ENCODE measurements around the gene N4BP2L2. TPM values are rescaled to one million over a fixed set of nuclear protein-coding genes. Genes with fewer than 3 reads are reported as not detected.

Gene N4BP2L2
- total RNA-seq, 1 experiment from 2014 or later: 104 TPM

DNA sequence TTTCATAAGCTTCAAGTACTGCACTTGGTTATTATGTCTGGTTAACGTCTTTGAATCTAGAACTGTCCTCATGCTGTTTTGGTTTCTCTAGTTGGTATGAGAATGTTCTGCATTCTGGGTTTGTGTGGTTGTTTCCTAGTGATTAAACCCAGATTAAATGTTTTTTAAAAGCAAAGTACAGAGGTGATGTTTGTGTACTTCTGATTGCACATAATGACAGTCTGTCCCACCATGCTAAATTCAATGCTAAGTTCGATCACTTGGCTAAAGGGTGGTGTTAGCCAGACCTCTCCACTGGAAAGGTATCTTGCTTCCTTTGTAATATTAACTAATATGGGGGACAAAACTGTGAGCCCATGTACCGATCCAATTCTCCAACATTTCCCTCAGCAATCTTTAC lies 125.3 kb downstream of the N4BP2L2 start:
- in situ Hi-C loops (cut with HindIII; ENCODE audit: low pct_unique_long_range_greater_than_20kb, low sequenced_read_pairs): no loop called here
- DNase-seq (ENCODE audit: low read depth, low spot score): no peak

DNA sequence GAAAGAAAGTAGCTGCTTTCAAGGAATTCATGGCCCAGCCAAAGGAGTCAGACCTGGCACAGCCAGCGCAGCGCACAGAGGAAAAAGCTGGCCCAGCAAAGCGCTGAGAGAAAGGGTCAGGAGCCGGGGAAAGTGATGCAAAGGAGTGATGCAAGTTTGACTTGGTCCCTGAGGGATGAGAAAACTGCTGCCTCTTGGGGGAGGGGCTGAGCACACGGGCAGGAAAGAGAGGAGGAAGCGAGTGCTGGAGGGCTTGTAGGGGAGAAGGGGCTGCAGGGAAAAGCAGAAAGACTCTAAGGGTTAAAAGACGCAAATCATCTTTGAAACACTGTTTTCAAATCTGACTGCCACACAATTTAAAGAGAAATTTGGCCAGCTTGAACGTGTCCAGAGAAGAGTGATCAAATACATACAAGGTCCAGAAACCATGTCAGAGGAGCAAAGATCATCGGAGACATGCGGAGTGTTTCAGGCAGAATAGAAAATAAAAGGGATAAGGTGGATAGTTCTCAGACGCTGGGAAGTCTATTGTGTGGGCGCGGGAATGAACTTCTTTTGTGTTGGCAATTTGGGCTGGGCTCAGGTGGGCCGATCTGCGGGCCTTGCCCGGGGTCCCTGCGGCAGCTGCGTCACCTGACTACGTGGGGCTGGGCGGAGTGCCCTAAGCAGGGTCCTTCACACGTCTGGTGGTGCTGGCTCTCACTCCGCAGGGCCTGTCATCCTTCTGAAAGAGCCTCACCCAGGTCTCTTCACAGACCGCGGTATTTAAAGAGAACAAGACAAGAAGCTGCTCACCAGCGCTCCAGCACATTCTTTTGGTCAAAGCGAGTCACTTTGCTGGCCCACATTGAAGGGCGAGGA lies 128.8 kb downstream of the N4BP2L2 start:
- in situ Hi-C loops (cut with HindIII; ENCODE audit: low pct_unique_long_range_greater_than_20kb, low sequenced_read_pairs): no loop called here
- no peak for DNase-seq (ENCODE audit: low read depth, low spot score)

DNA sequence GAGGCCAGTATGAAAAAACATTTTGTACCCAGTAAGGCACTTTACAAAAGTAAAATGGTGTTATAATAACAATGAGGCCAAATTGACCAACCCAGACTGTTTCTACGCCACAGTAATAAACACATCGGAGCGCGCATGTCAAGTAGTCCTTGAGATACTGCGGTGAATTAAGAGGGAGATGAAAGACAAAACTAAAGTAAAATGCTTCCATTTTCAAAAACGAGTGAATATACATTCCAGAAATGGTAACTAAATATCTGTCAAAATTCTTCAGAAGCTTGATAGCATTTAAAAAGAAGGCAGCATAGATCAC lies 129.6 kb downstream of the N4BP2L2 start:
- no peak for DNase-seq (ENCODE audit: low read depth, low spot score)
- in situ Hi-C loops (cut with HindIII; ENCODE audit: low pct_unique_long_range_greater_than_20kb, low sequenced_read_pairs): no loop called here

DNA sequence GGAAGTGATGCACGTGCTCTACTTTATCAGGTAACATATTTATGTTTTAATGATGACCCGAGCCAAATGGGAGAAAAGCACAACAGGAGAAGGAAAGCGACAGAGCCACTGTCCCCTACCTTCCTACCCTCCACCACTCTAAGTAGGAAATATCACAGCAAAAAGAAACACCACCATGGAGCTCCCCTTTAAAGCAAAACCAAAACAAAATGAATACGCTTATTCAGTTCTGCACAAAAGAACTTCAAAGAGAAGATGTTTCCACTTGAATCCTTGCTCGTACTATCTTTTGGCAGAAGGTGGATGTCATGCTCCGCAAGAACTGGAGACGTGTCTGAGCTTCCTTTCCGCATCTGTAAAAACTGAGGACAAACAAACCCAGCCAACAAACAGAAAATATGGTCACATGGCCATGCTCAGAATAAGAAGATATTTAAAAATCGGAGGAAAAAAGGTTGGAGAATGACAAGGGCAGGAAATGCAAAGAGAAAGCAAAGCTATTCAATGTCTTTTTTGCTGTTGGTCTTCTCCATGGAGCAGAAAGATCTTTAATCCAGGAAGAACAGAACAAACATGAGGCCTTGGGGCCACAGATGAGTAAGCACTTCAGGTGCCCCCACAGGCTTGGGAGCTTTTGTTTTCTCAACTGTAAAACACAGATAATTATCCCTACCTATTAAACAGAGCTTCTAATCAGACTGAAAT lies 130.1 kb downstream of the N4BP2L2 start:
- in situ Hi-C loops (cut with HindIII; ENCODE audit: low pct_unique_long_range_greater_than_20kb, low sequenced_read_pairs): no loop called here
- no peak for DNase-seq (ENCODE audit: low read depth, low spot score)

DNA sequence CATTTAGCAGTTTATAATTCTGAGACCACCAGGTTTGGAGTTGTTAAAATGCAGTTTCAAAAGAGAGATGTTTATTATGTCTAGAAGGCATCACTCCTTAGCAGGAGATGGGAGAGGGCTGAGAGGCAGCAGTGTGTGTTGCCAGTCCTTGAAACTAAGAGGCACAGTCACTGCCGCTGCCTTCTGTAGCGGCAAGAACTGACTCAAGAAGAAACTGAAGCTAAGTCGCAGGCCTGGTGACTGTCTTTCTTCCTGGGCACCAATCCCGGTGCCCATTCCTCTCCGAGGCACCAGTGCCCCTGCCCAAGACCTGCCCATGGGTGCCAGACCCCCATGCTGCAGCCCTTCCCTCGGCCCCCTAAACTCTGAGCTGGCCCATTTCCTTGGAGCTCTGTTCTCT lies 130.7 kb downstream of the N4BP2L2 start:
- DNase-seq (ENCODE audit: low read depth, low spot score): no peak
- in situ Hi-C loops (cut with HindIII; ENCODE audit: low pct_unique_long_range_greater_than_20kb, low sequenced_read_pairs): no loop called here

DNA sequence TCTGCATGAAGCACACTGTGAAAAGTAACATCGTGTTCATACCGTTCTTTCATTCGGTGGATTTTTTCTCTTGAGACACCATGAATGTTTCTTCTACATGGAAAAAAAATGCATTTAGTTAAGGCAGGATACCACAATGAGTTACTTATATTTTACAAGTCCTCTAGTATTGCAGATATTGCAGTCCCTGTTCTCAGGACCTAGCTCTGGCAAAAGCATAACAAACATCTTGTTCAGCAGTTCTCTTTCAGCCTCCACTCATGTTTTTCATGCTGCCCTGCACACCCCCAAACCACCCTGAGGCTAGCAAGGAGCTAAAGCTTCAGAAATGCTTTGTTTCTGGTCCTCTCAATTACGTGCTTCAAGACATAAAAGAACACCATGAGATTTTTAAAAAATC lies 135.5 kb downstream of the N4BP2L2 start:
- peak; percentile 21 for DNase-seq (ENCODE audit: low read depth, low spot score)
- in situ Hi-C loops (cut with HindIII; ENCODE audit: low pct_unique_long_range_greater_than_20kb, low sequenced_read_pairs): no loop called here

DNA sequence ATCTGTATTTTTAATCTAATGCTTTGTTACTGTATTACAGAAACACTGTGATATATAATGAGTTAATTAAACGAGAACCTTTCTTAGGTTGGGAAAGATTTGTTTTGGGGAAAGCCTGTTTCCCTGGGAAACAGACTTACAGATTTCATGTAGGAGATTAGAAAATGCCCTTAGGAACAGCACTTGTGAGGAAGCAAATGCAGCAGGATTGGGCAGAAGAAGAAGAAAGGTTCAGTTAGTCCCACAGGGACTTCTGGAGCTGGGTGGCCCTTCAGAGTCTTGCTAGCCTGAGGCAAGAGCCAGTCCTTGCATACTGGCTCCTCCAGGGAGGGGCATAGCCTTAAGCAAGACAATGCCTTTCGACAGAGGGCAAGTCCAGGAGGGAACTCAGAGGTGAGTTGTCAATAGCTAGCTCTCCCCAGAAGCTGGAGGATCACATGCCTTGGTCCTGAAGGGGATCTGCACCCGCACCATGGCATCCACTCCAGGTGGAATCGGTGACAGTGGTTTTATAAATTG lies 147.4 kb downstream of the N4BP2L2 start:
- DNase-seq (ENCODE audit: low read depth, low spot score): no peak
- in situ Hi-C loops (cut with HindIII; ENCODE audit: low pct_unique_long_range_greater_than_20kb, low sequenced_read_pairs): no loop called here

DNA sequence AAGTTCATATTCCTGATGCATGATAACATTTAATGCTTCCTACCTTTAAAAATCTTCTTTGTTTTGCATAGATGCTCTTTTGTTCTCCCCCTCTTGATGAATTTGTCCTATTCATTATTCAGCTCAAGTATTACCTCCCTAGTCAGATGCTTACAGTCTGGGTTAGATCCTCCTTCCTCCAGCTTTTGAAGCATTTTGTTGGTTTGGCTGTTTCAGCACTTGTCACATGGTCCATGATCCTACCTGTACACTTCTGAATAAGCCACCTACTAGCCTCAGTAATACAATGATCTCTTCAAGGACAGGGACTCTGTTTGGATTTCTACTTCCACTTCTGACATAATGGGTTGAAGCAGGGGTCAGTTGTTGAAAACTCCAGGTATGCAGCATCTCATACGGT lies 148.1 kb downstream of the N4BP2L2 start:
- DNase-seq (ENCODE audit: low read depth, low spot score): peak; percentile 14
- in situ Hi-C loops (cut with HindIII; ENCODE audit: low pct_unique_long_range_greater_than_20kb, low sequenced_read_pairs): no loop called here

DNA sequence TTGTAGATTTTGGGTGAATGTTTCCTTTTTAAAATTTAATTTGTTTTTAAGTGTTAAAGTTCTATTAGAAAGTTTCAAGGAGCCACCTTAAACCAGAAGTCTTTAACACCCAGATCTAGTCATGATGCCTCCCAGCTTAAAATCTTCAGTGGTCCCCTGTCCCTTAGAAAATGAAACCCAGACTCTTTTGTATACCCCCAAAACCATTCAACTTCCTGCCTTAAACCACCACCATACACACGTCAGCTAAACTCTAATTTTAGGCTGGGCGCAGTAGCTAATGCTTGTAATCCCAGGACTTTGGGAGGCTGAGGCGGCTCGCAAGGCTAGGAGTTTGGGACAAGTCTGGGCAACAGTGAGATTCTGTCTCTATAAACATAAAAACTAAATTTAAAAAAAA lies 148.5 kb downstream of the N4BP2L2 start:
- in situ Hi-C loops (cut with HindIII; ENCODE audit: low pct_unique_long_range_greater_than_20kb, low sequenced_read_pairs): no loop called here

DNA sequence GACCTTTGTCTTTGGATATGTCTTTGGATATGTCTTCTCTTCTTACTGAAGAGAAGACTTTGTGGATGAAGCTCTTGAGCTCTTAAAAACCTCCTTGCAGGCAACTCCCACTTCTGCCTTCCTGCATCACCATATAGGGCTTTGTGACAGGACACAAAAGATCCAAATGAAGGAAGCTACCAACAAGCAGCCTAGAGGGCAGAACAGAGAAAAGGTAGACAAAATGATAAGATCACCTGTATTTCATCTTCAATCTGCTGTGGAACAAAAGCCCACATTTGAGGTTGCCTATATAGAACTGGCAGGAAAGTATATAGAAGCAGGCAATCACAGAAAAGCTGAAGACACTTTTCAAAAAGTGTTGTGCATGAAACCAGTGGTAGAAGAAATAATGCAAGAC lies 153.2 kb downstream of the N4BP2L2 start:
- in situ Hi-C loops (cut with HindIII; ENCODE audit: low pct_unique_long_range_greater_than_20kb, low sequenced_read_pairs): no loop called here

More for the DNA sequence above, 148.5 kb downstream of the N4BP2L2 start:
- no peak for DNase-seq (ENCODE audit: low read depth, low spot score)

DNA sequence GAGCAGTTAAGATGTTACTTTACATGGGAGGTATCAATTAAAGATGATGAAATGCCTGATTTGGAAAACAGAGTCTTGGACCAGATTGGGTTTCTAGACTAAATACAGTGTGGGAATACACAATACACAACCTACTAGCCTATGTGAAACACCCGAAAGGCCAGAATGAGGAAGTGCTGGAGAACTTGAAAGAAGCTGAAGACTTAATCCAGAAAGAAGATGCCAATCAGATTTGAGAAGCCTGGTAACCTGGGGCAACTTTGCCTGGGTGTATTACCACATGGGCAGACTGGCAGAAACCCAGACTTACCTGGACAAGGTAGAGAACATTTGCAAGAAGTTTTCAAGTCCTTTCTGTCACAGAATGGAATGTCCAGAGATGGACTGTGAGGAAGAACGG lies 153.9 kb downstream of the N4BP2L2 start:
- DNase-seq (ENCODE audit: low read depth, low spot score): no peak
- in situ Hi-C loops (cut with HindIII; ENCODE audit: low pct_unique_long_range_greater_than_20kb, low sequenced_read_pairs): no loop called here

More for the DNA sequence above, 153.2 kb downstream of the N4BP2L2 start:
- no peak for DNase-seq (ENCODE audit: low read depth, low spot score)

DNA sequence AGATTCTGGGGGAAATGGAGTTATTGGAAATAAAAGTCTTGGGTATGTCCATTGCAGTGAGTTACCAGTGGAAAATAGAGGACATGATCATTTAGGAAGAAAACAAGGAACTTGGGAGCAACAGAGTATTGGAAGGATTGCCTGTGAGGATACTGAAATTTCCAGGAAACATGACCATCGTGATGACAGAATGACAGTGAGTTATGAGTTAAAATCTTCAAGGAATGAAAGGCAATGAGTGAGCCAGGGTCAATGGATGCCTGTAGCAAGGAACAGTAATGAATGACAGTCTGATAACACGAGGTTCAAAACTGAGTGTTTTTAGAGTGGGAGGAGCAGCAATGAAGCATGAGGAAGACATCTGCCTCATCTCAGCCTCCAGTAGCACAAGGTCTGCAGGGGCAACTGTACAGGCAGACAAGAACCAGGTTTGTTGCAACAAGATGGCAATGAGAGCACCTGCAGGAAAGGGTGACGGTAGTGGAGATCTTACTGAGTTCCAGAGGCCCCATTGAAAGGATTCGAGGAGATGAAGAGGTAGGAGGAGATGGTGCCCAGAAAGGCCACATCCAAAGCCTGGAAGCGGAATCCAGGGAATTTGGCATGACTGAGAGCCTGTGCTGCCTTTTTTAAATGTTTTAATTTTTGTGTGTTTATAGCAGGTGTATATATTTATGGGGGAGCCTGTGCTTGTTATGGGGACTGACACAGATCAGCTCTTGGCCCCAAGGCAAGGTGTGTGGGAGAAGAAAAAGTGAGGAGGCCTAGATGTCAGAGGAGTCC lies 154.6 kb downstream of the N4BP2L2 start:
- no peak for DNase-seq (ENCODE audit: low read depth, low spot score)
- in situ Hi-C loops (cut with HindIII; ENCODE audit: low pct_unique_long_range_greater_than_20kb, low sequenced_read_pairs): no loop called here

Small RNAs within 50 kb of the gene (small RNA-seq; reads per million reads assigned to genes)
- gene RF00190: 0 reads per million in 2 experiments

Other genes with a start within 250 kb of the N4BP2L2 start
- not detected in 2 replicates for gene ZAR1L, start 223.4 kb downstream of the N4BP2L2 start, total RNA-seq (2014; rRNA removed; shearing (Covaris generic))
- gene BRCA2, start 223.3 kb downstream of the N4BP2L2 start, total RNA-seq (2014; rRNA removed; shearing (Covaris generic)): 11.4 and 17.7 TPM in 2 replicates
- 0.21 and 0.29 TPM in 2 replicates for gene N4BP2L1, start 110.7 kb downstream of the N4BP2L2 start, total RNA-seq (2014; rRNA removed; shearing (Covaris generic))
- gene PDS5B, start 47.7 kb upstream of the N4BP2L2 start, total RNA-seq (2014; rRNA removed; shearing (Covaris generic)): 13.4 and 15.2 TPM in 2 replicates